Measurements from ENCODE around the gene SLC5A3.

DNA sequence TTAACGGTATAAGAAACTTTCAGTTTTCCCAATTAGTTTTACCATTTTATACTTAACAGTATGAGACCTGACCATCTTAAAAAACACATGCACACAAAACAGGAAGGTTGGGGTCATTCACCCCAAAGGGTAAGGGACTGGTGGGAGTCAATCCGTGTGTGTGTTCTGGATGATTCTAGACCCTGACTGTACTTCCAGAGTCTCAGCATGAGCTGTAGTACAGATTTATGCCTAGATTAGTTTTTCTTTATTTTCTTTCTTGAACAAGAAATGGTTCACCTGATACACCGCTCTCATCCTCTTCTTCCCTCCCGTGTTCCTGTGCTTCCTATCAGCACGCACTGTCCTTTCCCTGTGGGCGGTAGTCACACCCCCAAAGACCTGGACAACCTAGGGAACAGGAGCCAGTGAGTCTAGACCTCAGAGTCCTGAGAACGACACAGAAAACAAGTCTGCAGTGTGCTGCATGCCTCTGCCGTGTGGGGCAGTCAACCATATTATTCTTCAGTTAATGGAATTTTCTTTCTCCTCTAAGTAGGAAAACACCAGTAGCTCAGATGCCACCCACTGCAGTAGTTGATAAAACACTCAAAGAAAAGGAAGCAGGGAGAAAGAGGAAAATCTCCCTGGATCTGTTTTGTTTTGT lies 38.9 kb upstream of the SLC5A3 start:
- TF ChIP-seq, protein P1, sequence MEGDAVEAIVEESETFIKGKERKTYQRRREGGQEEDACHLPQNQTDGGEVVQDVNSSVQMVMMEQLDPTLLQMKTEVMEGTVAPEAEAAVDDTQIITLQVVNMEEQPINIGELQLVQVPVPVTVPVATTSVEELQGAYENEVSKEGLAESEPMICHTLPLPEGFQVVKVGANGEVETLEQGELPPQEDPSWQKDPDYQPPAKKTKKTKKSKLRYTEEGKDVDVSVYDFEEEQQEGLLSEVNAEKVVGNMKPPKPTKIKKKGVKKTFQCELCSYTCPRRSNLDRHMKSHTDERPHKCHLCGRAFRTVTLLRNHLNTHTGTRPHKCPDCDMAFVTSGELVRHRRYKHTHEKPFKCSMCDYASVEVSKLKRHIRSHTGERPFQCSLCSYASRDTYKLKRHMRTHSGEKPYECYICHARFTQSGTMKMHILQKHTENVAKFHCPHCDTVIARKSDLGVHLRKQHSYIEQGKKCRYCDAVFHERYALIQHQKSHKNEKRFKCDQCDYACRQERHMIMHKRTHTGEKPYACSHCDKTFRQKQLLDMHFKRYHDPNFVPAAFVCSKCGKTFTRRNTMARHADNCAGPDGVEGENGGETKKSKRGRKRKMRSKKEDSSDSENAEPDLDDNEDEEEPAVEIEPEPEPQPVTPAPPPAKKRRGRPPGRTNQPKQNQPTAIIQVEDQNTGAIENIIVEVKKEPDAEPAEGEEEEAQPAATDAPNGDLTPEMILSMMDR (IDR thresholded peaks at IDR 0.05; ENCODE audit: borderline replicate concordance, extremely low read depth, low read length, poor library complexity, severe bottlenecking), result no peak
- TF ChIP-seq EZH2 (IDR thresholded peaks at IDR 0.05; ENCODE audit: borderline replicate concordance, low read depth, low read length, severe bottlenecking), result no peak

Data from DND-41 (cell line).